HepG2 (cell line): ENCODE results near the gene FAM200B. TPM values are rescaled to one million over a fixed set of nuclear protein-coding genes. Genes with fewer than 3 reads are reported as not detected.

Experiments used
- ATF7 ChIP-seq, 2 experiments: fragments of 450-650 bp in 1 of 2; sonication (generic) in 1 of 2; formaldehyde crosslinking in 1 of 2; IDR thresholded peaks; 2 replicates each; pipeline versions ENCODE4 v1.4.0 to v1.6.1; 2016 to 2020; ENCODE audit warnings: antibody characterized with exemption in 1 of 2, mild to moderate bottlenecking in 1 of 2, missing genetic modification reagents in 1 of 2
- CSRNP1 ChIP-seq: sonication (generic); formaldehyde crosslinking; IDR thresholded peaks from 2 replicates; pipeline ENCODE4 v1.8.1; 2023; ENCODE audit warnings: mild to moderate bottlenecking, missing genetic modification reagents
- FOXK2 ChIP-seq: fragments of 450-650 bp; IDR thresholded peaks from 2 replicates; pipeline ENCODE4 v1.6.1; 2016
- HCFC1 ChIP-seq: fragments of 150-350 bp; IDR thresholded peaks from 2 replicates; pipeline ENCODE4 v1.6.1; 2014; ENCODE audit warnings: low read depth, low read length
- HNF1B ChIP-seq: sonication (generic); formaldehyde crosslinking; IDR thresholded peaks from 2 replicates; pipeline ENCODE4 v1.5.1; 2020; ENCODE audit warnings: mild to moderate bottlenecking, moderate library complexity, missing genetic modification reagents
- IRF9 ChIP-seq: sonication (generic); formaldehyde crosslinking; IDR thresholded peaks from 2 replicates; pipeline ENCODE4 v1.8.0; 2022; ENCODE audit warnings: missing genetic modification reagents, mild to moderate bottlenecking, borderline replicate concordance
- ISX ChIP-seq: sonication (generic); formaldehyde crosslinking; conservative IDR thresholded peaks from 2 replicates; pipeline ENCODE4 v1.5.0; 2020; ENCODE audit warnings: missing genetic modification reagents
- KDM5B ChIP-seq: sonication (generic); formaldehyde crosslinking; IDR thresholded peaks from 2 replicates; pipeline ENCODE4 v1.4.0; 2020; ENCODE audit warnings: missing genetic modification reagents, mild to moderate bottlenecking, borderline replicate concordance
- POLR2G ChIP-seq: fragments of 200-400 bp; formaldehyde crosslinking; IDR thresholded peaks from 2 replicates; pipeline ENCODE4 v1.6.1; 2018; ENCODE audit warnings: mild to moderate bottlenecking, low read depth, low read length, moderate library complexity
- RFX1 ChIP-seq: fragments of 450-650 bp; IDR thresholded peaks from 2 replicates; pipeline ENCODE4 v1.6.1; 2017
- THRA ChIP-seq: sonication (generic); formaldehyde crosslinking; IDR thresholded peaks from 2 replicates; pipeline ENCODE4 v1.4.0; 2020; ENCODE audit warnings: missing genetic modification reagents, borderline replicate concordance
- ZNF142 ChIP-seq: sonication (generic); formaldehyde crosslinking; IDR thresholded peaks from 2 replicates; pipeline ENCODE4 v1.4.0; 2020; ENCODE audit warnings: missing genetic modification reagents
- ZNF569 ChIP-seq: sonication (generic); formaldehyde crosslinking; IDR thresholded peaks from 2 replicates; pipeline ENCODE4 v1.5.0; 2020; ENCODE audit warnings: mild to moderate bottlenecking, missing genetic modification reagents, moderate library complexity, borderline replicate concordance
- ZNF670 ChIP-seq: sonication (generic); formaldehyde crosslinking; IDR thresholded peaks from 2 replicates; pipeline ENCODE4 v1.8.0; 2022; ENCODE audit warnings: mild to moderate bottlenecking, missing genetic modification reagents, borderline replicate concordance
- polyA plus RNA-seq, 8 experiments: library from polyadenylated mRNA; depleted of rRNA in 3 of 8; stranded (reverse) in 7 of 8; unstranded in 1 of 8; fragments of >200 nt; fragmentation: Illumina TruSeq in 4 of 8; extraction: Trizol in 4 of 8; gene quantifications; 2 replicates each; pipeline versions ENCODE4 v1.2.1 to v1.2.3, GENCODE V29; 2011 to 2016; ENCODE audit warnings: low read depth in 4 of 8, missing spikeins in 1 of 8, mixed read lengths in 1 of 8; ENCODE audit not compliant: insufficient read depth in 1 of 8
- total RNA-seq, 5 experiments: library from RNA; depleted of rRNA; stranded (reverse); fragments of >200 nt; fragmentation: Illumina TruSeq; extraction: Trizol; gene quantifications; 2 replicates each; pipeline ENCODE4 v1.2.3, GENCODE V29; 2016; ENCODE audit warnings: low read depth in 1 of 5

FAM200B gene
- total and polyA plus RNA-seq, 2 of the 13 experiments (the other 11 are each of a cell fraction or from before 2014, with no cell fraction given), result 25.6 to 41.8 TPM

- TF ChIP-seq HNF1B (CRISPR knock-in tag) (peak; percentile 52; the same call in 1 of the 2 replicates), ATF7 (IDR thresholded peaks at IDR 0.05) (no peak), ATF7 (CRISPR knock-in tag; IDR thresholded peaks at IDR 0.05) (0 out of 2 replicates have a peak, but pooled peaks have one; percentile 12), HCFC1 (no peak), THRA (CRISPR knock-in tag) (no peak), IRF9 (CRISPR knock-in tag) (peak; percentile 30; the same call in 1 of the 2 replicates), CSRNP1 (CRISPR knock-in tag) (0 out of 2 replicates have a peak, but pooled peaks have one; percentile 77), KDM5B (CRISPR knock-in tag) (peak; percentile 95), ZNF670 (CRISPR knock-in tag) (peak; percentile 75; the same call in 1 of the 2 replicates), RFX1 (no peak), ISX (CRISPR knock-in tag) (no peak), POLR2G (peak; percentile 84), ZNF569 (CRISPR knock-in tag) (no peak), FOXK2 (no peak), ZNF142 (peak; percentile 25; the same call in 1 of the 2 replicates)
These were observed 26.2 kb upstream of the FAM200B start, which contains the start of gene FBXL5 (continued) for GRCh38 chr4:15655223-15656037.
